MM.1S (cell line): ENCODE results near the gene ASCC2.

ENCODE experiments used
- DNase-seq: peaks from one replicate; pipeline ENCODE4 v3.0.0-alpha.2; 2015
- H2AFZ ChIP-seq: fragments of 300-600 bp; sonication (generic); 2 replicates; pipeline ENCODE4 v1.6.0; 2016; ENCODE audit warnings: antibody characterized with exemption, low read length
- H3F3A ChIP-seq: fragments of 300-600 bp; sonication (generic); 2 replicates; pipeline ENCODE4 v1.6.1; 2016; ENCODE audit warnings: mild to moderate bottlenecking, antibody characterized with exemption, low read length, moderate library complexity, mixed read lengths; ENCODE audit not compliant: insufficient read depth
- H3K27ac ChIP-seq: fragments of 300-600 bp; sonication (generic); 2 replicates; pipeline ENCODE4 v1.5.1; 2016; ENCODE audit warnings: mild to moderate bottlenecking, low read length
- H3K27me3 ChIP-seq: fragments of 300-600 bp; sonication (generic); replicated peaks from 2 replicates; pipeline ENCODE4 v1.6.0; 2016; ENCODE audit warnings: low read length; ENCODE audit not compliant: insufficient read depth
- H3K36me3 ChIP-seq: fragments of 300-600 bp; sonication (generic); replicated peaks from 2 replicates; pipeline ENCODE4 v1.6.1; 2016; ENCODE audit warnings: mild to moderate bottlenecking, low read length, mixed read lengths; ENCODE audit not compliant: insufficient read depth
- H3K4me1 ChIP-seq: fragments of 300-600 bp; sonication (generic); 2 replicates; pipeline ENCODE4 v1.6.1; 2016; ENCODE audit warnings: low read length, mixed read lengths
- H3K4me2 ChIP-seq: fragments of 300-600 bp; sonication (generic); 2 replicates; pipeline ENCODE4 v1.6.0; 2016; ENCODE audit warnings: low read depth, low read length
- H3K4me3 ChIP-seq: fragments of 300-600 bp; sonication (generic); 2 replicates; pipeline ENCODE4 v1.5.1; 2016; ENCODE audit warnings: low read length, mixed read lengths
- H3K79me2 ChIP-seq: fragments of 300-600 bp; sonication (generic); 2 replicates; pipeline ENCODE4 v1.6.1; 2016; ENCODE audit warnings: mixed run types, low read length, mixed read lengths
- H3K9ac ChIP-seq: fragments of 300-600 bp; sonication (generic); 2 replicates; pipeline ENCODE4 v1.6.1; 2016; ENCODE audit warnings: low read length, mixed read lengths
- H3K9me2 ChIP-seq: fragments of 300-600 bp; sonication (generic); replicated peaks from 2 replicates; pipeline ENCODE4 v1.6.1; 2016; ENCODE audit warnings: mild to moderate bottlenecking, low read length, mixed read lengths; ENCODE audit not compliant: insufficient read depth
- H3K9me3 ChIP-seq: fragments of 300-600 bp; sonication (generic); replicated peaks from 2 replicates; pipeline ENCODE4 v1.6.1; 2016; ENCODE audit warnings: mild to moderate bottlenecking, low read length, mixed read lengths; ENCODE audit not compliant: insufficient read depth
- H4K20me1 ChIP-seq: fragments of 300-600 bp; sonication (generic); 2 replicates; pipeline ENCODE4 v1.6.1; 2016; ENCODE audit warnings: mild to moderate bottlenecking, low read length, moderate library complexity, mixed read lengths; ENCODE audit not compliant: insufficient read depth
- EZH2 ChIP-seq: fragments of 300-600 bp; sonication (generic); optimal IDR thresholded peaks from 2 replicates; pipeline ENCODE3; 2017; ENCODE audit warnings: low read depth, mild to moderate bottlenecking, antibody characterized with exemption, low read length, mixed read lengths
- EZH2phosphoT487 ChIP-seq: fragments of 300-600 bp; sonication (generic); IDR thresholded peaks from 2 replicates; pipeline ENCODE4 v1.6.1; 2018; ENCODE audit warnings: antibody characterized with exemption, low read length
- TF ChIP-seq, protein P1 (sequence below): fragments of 300-600 bp; sonication (generic); IDR thresholded peaks from 2 replicates; pipeline ENCODE4 v1.5.1; 2016; ENCODE audit warnings: antibody characterized with exemption, low read length, mixed read lengths

The ASCC2 gene

DNA sequence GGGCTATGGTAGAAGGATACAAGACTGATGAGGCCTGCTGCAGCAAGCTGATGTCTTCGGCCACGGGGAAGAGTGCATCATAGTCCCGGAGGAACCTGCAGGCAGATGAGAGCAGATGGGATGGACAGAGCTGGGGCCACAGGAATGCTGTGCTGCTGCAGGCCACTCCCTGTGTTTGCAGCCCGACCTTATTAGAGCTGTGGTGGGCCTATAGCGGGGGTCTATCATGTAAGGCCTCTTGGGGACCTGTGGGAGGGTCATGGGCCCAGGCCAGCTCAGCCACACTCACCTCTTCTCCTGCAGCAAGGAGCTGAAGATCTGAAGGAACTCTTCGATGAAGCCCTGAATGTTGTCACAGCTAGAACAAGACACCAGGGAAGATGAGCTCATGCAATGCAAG, 31.9 kb downstream of the ASCC2 start:
- H3K4me3 ChIP-seq = no peak overlapping the region
- no peaks in the 10 kb centered on the region for H3F3A ChIP-seq
- peaks cover 3% of the 10 kb centered on the region for H3K36me3 ChIP-seq
- H4K20me1 ChIP-seq = no peaks in the 10 kb centered on the region
- H3K9ac ChIP-seq = no peak overlapping the region
- no peak for DNase-seq
- H3K9me2 ChIP-seq = no peaks in the 10 kb centered on the region
- TF ChIP-seq EZH2phosphoT487 = no peak
- TF ChIP-seq, protein P1, sequence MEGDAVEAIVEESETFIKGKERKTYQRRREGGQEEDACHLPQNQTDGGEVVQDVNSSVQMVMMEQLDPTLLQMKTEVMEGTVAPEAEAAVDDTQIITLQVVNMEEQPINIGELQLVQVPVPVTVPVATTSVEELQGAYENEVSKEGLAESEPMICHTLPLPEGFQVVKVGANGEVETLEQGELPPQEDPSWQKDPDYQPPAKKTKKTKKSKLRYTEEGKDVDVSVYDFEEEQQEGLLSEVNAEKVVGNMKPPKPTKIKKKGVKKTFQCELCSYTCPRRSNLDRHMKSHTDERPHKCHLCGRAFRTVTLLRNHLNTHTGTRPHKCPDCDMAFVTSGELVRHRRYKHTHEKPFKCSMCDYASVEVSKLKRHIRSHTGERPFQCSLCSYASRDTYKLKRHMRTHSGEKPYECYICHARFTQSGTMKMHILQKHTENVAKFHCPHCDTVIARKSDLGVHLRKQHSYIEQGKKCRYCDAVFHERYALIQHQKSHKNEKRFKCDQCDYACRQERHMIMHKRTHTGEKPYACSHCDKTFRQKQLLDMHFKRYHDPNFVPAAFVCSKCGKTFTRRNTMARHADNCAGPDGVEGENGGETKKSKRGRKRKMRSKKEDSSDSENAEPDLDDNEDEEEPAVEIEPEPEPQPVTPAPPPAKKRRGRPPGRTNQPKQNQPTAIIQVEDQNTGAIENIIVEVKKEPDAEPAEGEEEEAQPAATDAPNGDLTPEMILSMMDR = no peak
- no peak for TF ChIP-seq EZH2
- no peaks in the 10 kb centered on the region for H3K9me3 ChIP-seq
- no peak overlapping the region for H2AFZ ChIP-seq
- H3K27ac ChIP-seq = no peak overlapping the region
- H3K4me1 ChIP-seq = no peaks in the 10 kb centered on the region
- no peak overlapping the region for H3K4me2 ChIP-seq
- H3K27me3 ChIP-seq = no peaks in the 10 kb centered on the region
- no peaks in the 10 kb centered on the region for H3K79me2 ChIP-seq

DNA sequence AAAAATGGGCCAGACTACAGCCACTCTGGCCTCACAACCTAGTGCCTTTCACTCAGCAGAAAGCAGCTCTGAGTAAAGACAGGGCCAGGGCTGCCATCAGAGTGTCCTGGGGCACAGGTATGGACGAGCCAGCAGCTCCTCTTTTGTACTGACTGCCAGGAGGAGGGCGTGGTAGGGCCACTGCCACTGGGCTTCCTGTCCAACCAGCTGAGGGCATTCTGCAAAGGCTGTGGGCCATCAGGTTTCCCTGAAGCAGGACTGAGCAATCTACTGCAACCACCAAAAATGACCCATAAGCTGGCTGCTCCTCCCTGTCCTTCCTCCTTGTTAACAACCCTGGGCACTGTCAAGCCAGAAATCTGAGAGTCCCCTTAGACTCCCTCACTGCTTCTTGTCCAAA, 33.1 kb downstream of the ASCC2 start:
- Histone ChIP-seq H3K79me2 (no peaks in the 10 kb centered on the region), H4K20me1 (no peaks in the 10 kb centered on the region), H3K27ac (no peak overlapping the region), H3K9me3 (no peaks in the 10 kb centered on the region), H3K9ac (no peak overlapping the region), H3K4me2 (no peak overlapping the region), H3K27me3 (no peaks in the 10 kb centered on the region), H3K4me3 (no peak overlapping the region), H3K9me2 (no peaks in the 10 kb centered on the region), H3K36me3 (peaks cover 3% of the 10 kb centered on the region), H3K4me1 (no peaks in the 10 kb centered on the region), H2AFZ (no peak overlapping the region), H3F3A (no peaks in the 10 kb centered on the region)
- DNase-seq = no peak
- TF ChIP-seq EZH2 (no peak), EZH2phosphoT487 (no peak)
- TF ChIP-seq, protein P1 = no peak

DNA sequence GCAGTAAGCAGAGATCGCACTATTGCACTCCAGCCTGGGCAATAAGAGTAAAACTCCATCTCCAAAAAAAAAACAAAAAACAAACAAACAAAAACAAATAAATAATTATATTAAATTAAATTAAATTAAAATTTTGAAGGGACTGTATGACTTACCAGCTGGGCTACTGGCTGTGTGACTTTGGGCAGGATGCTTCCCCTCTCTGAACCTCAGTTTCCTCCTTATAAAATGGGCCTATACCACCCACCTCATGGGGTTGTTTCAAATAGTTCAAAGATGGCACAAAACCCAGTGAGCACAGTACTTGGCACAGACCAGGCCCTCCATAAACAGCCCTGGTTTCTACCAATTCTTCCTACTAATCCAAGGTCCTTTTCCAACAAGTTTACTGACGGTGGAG, 34.9 kb downstream of the ASCC2 start:
- no peak for DNase-seq
- no peak overlapping the region for H3K4me3 ChIP-seq
- no peak overlapping the region for H3K9ac ChIP-seq
- H3K4me2 ChIP-seq = no peak overlapping the region
- no peaks in the 10 kb centered on the region for H3K9me3 ChIP-seq
- H2AFZ ChIP-seq = no peak overlapping the region
- TF ChIP-seq EZH2phosphoT487 = no peak
- TF ChIP-seq EZH2 = no peak
- TF ChIP-seq, protein P1 = no peak
- no peaks in the 10 kb centered on the region for H3K9me2 ChIP-seq
- H3K36me3 ChIP-seq = peaks cover 3% of the 10 kb centered on the region
- H3F3A ChIP-seq = no peaks in the 10 kb centered on the region
- H3K79me2 ChIP-seq = no peaks in the 10 kb centered on the region
- no peaks in the 10 kb centered on the region for H4K20me1 ChIP-seq
- no peaks in the 10 kb centered on the region for H3K27me3 ChIP-seq
- no peaks in the 10 kb centered on the region for H3K4me1 ChIP-seq
- H3K27ac ChIP-seq = no peak overlapping the region
